LNCaP clone FGC (cell line): Measurements from ENCODE around the gene NEDD4L.

Experiments used
- DNase-seq: peaks from one replicate; pipeline ENCODE4 v3.0.0-alpha.2; 2011; ENCODE audit warnings: low read depth
- H3K4me3 ChIP-seq: 2 replicates; pipeline ENCODE4 v1.5.1; 2011; ENCODE audit warnings: mild to moderate bottlenecking, low read depth, low read length, control low read depth
- CTCF ChIP-seq: IDR thresholded peaks from 2 replicates; pipeline ENCODE4 v1.5.1; 2012; ENCODE audit warnings: mild to moderate bottlenecking; ENCODE audit not compliant: control insufficient read depth, insufficient read depth; ENCODE audit errors: extremely low read depth

Gene NEDD4L

GRCh38 chr18:58227361-58227930, 183.4 kb downstream of the NEDD4L start:
- no peak overlapping the region for H3K4me3 ChIP-seq

GRCh38 chr18:58228176-58228575, 184.2 kb downstream of the NEDD4L start:
- no peak for TF ChIP-seq CTCF
- H3K4me3 ChIP-seq, result no peak overlapping the region

More at GRCh38 chr18:58227361-58227930, 183.4 kb downstream of the NEDD4L start:
- no peak for TF ChIP-seq CTCF
- no peak for DNase-seq

GRCh38 chr18:58228762-58229161, 184.7 kb downstream of the NEDD4L start:
- TF ChIP-seq CTCF, result no peak
- no peak overlapping the region for H3K4me3 ChIP-seq
- DNase-seq, result no peak

More at GRCh38 chr18:58228176-58228575, 184.2 kb downstream of the NEDD4L start:
- no peak for DNase-seq

- no peak overlapping the region for H3K4me3 ChIP-seq
- no peak for TF ChIP-seq CTCF
- DNase-seq, result no peak
These were observed 185.1 kb downstream of the NEDD4L start for GRCh38 chr18:58229162-58229561.

GRCh38 chr18:58230438-58231179, 186.6 kb downstream of the NEDD4L start:
- no peak overlapping the region for H3K4me3 ChIP-seq
- TF ChIP-seq CTCF, result no peak
- no peak for DNase-seq

- TF ChIP-seq CTCF, result peak; percentile 84
- no peak overlapping the region for H3K4me3 ChIP-seq
- DNase-seq, result no peak
These were observed 187.9 kb downstream of the NEDD4L start for GRCh38 chr18:58231930-58232329.
